SK-N-SH treated with all-trans-retinoic acid at 6 μM for 48 hours (cell line): ENCODE results near the gene RASGRF2.

Experiments
- ATAC-seq: fragments of 200-7000 bp; cut with Tn5 transposase; 3 replicates; pipeline ENCODE4 v1.9.1; 2020; ENCODE audit warnings: mild to moderate bottlenecking, moderate library complexity
- ARNTL ChIP-seq: fragments of 450-650 bp; formaldehyde crosslinking; IDR thresholded peaks from 2 replicates; pipeline ENCODE4 v1.5.0; 2020; ENCODE audit warnings: low read depth, mild to moderate bottlenecking, moderate library complexity, borderline replicate concordance
- CSDC2 ChIP-seq: fragments of 250-450 bp; sonication (Bioruptor Pico); IDR thresholded peaks from 2 replicates; pipeline ENCODE4 v1.5.0; 2020; ENCODE audit warnings: mild to moderate bottlenecking, moderate library complexity
- ESRRG ChIP-seq: fragments of 250-450 bp; sonication (Bioruptor Pico); IDR thresholded peaks from 2 replicates; pipeline ENCODE4 v1.6.1; 2021; ENCODE audit warnings: mild to moderate bottlenecking
- GLIS3 ChIP-seq: fragments of 250-450 bp; sonication (Bioruptor Pico); IDR thresholded peaks from 2 replicates; pipeline ENCODE4 v1.5.0; 2020; ENCODE audit warnings: mild to moderate bottlenecking, moderate library complexity
- ISL1 ChIP-seq: fragments of 250-450 bp; sonication (Bioruptor Pico); IDR thresholded peaks from 2 replicates; pipeline ENCODE4 v2.1.2; 2022; ENCODE audit warnings: mild to moderate bottlenecking, moderate library complexity
- OSR1 ChIP-seq: fragments of 250-450 bp; sonication (Bioruptor Pico); IDR thresholded peaks from 2 replicates; pipeline ENCODE4 v1.8.0; 2022; ENCODE audit warnings: moderate library complexity, mild to moderate bottlenecking, inconsistent platforms
- PATZ1 ChIP-seq: fragments of 250-450 bp; sonication (Bioruptor Pico); IDR thresholded peaks from 2 replicates; pipeline ENCODE4 v1.8.0; 2020; ENCODE audit warnings: mild to moderate bottlenecking, moderate library complexity, borderline replicate concordance
- POU6F1 ChIP-seq: fragments of 250-450 bp; sonication (Bioruptor Pico); IDR thresholded peaks from 2 replicates; pipeline ENCODE4 v1.8.0; 2021; ENCODE audit warnings: low read depth, mild to moderate bottlenecking, moderate library complexity, borderline replicate concordance
- PPARA ChIP-seq: fragments of 250-450 bp; sonication (Bioruptor Pico); IDR thresholded peaks from 2 replicates; pipeline ENCODE4 v1.5.0; 2020; ENCODE audit warnings: mild to moderate bottlenecking, borderline replicate concordance
- RARB ChIP-seq: fragments of 250-450 bp; sonication (Bioruptor Pico); IDR thresholded peaks from 2 replicates; pipeline ENCODE4 v1.8.0; 2021; ENCODE audit warnings: mild to moderate bottlenecking, moderate library complexity
- SNAI2 ChIP-seq: fragments of 250-450 bp; sonication (Bioruptor Pico); IDR thresholded peaks from 2 replicates; pipeline ENCODE4 v1.5.0; 2020; ENCODE audit warnings: mild to moderate bottlenecking, moderate library complexity
- TCF4 ChIP-seq: fragments of 250-450 bp; sonication (Bioruptor Pico); IDR thresholded peaks from 2 replicates; pipeline ENCODE4 v1.8.0; 2021; ENCODE audit warnings: mild to moderate bottlenecking, moderate library complexity, borderline replicate concordance
- TOX ChIP-seq: fragments of 250-450 bp; sonication (Bioruptor Pico); IDR thresholded peaks from 2 replicates; pipeline ENCODE4 v1.8.0; 2021; ENCODE audit warnings: mild to moderate bottlenecking, moderate library complexity, borderline replicate concordance
- TSHZ2 ChIP-seq: fragments of 250-450 bp; sonication (Bioruptor Pico); IDR thresholded peaks from 2 replicates; pipeline ENCODE4 v1.5.0; 2020; ENCODE audit warnings: mild to moderate bottlenecking, moderate library complexity
- ZC3H10 ChIP-seq: fragments of 250-450 bp; sonication (Bioruptor Pico); IDR thresholded peaks from 2 replicates; pipeline ENCODE4 v1.5.1; 2021; ENCODE audit warnings: mild to moderate bottlenecking, moderate library complexity
- ZFP3 ChIP-seq: fragments of 250-450 bp; sonication (Bioruptor Pico); IDR thresholded peaks from 2 replicates; pipeline ENCODE4 v1.5.0; 2020; ENCODE audit warnings: mild to moderate bottlenecking, moderate library complexity
- ZNF565 ChIP-seq: fragments of 450-650 bp; formaldehyde crosslinking; conservative IDR thresholded peaks from 2 replicates; pipeline ENCODE4 v1.5.0; 2020; ENCODE audit warnings: low read depth, mild to moderate bottlenecking, moderate library complexity
- ZNF8 ChIP-seq: fragments of 450-650 bp; formaldehyde crosslinking; IDR thresholded peaks from 2 replicates; pipeline ENCODE4 v1.5.0; 2020; ENCODE audit warnings: mild to moderate bottlenecking, moderate library complexity
- TF ChIP-seq, protein P1 (sequence below): fragments of 250-450 bp; sonication (Bioruptor Pico); IDR thresholded peaks from 2 replicates; pipeline ENCODE4 v1.5.1; 2020; ENCODE audit warnings: low read depth, mild to moderate bottlenecking, moderate library complexity
- TF ChIP-seq, protein P2 (sequence below): fragments of 250-450 bp; sonication (Bioruptor Pico); IDR thresholded peaks from 2 replicates; pipeline ENCODE4 v1.5.1; 2021; ENCODE audit warnings: mild to moderate bottlenecking, moderate library complexity

RASGRF2 gene

DNA sequence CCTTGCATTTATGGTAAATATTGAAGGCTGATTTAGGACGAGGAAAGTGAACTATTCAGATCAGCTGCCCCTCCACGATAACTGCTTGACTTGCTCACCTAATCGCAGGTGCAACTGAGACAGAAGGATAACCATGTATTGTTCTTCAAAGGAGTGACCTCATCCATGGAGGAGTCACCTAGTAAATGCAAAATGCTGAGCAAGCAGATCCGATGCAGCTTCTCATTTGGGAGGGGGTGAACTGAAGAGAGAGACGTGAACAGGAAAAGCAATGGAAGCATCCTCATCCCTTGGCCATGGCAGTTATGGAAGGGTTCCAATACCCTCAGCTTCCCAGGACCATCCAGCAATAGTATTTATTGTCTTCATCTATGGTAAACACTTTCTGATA, 47.5 kb downstream of the RASGRF2 start:
- no peak for ATAC-seq
- TF ChIP-seq ZNF8 (CRISPR knock-in tag) (no peak), RARB (CRISPR knock-in tag) (no peak), ARNTL (CRISPR knock-in tag) (no peak), OSR1 (no peak), TOX (CRISPR knock-in tag) (no peak), POU6F1 (no peak)
- TF ChIP-seq, protein P1, sequence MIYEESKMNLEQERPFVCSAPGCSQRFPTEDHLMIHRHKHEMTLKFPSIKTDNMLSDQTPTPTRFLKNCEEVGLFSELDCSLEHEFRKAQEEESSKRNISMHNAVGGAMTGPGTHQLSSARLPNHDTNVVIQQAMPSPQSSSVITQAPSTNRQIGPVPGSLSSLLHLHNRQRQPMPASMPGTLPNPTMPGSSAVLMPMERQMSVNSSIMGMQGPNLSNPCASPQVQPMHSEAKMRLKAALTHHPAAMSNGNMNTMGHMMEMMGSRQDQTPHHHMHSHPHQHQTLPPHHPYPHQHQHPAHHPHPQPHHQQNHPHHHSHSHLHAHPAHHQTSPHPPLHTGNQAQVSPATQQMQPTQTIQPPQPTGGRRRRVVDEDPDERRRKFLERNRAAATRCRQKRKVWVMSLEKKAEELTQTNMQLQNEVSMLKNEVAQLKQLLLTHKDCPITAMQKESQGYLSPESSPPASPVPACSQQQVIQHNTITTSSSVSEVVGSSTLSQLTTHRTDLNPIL (CRISPR knock-in tag) = no peak

- no peak for ATAC-seq
- TF ChIP-seq PPARA (CRISPR knock-in tag) (no peak), TCF4 (CRISPR knock-in tag) (no peak), PATZ1 (CRISPR knock-in tag) (no peak), GLIS3 (no peak), OSR1 (no peak), TOX (CRISPR knock-in tag) (no peak), ZC3H10 (no peak), ARNTL (CRISPR knock-in tag) (no peak), ZFP3 (no peak), SNAI2 (CRISPR knock-in tag) (no peak), ISL1 (no peak), RARB (CRISPR knock-in tag) (no peak), ZNF8 (CRISPR knock-in tag) (no peak), CSDC2 (CRISPR knock-in tag) (no peak), ESRRG (CRISPR knock-in tag) (no peak)
- TF ChIP-seq, protein P2, sequence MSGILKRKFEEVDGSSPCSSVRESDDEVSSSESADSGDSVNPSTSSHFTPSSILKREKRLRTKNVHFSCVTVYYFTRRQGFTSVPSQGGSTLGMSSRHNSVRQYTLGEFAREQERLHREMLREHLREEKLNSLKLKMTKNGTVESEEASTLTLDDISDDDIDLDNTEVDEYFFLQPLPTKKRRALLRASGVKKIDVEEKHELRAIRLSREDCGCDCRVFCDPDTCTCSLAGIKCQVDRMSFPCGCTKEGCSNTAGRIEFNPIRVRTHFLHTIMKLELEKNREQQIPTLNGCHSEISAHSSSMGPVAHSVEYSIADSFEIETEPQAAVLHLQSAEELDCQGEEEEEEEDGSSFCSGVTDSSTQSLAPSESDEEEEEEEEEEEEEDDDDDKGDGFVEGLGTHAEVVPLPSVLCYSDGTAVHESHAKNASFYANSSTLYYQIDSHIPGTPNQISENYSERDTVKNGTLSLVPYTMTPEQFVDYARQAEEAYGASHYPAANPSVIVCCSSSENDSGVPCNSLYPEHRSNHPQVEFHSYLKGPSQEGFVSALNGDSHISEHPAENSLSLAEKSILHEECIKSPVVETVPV (CRISPR knock-in tag) = no peak
- TF ChIP-seq, protein P1 (CRISPR knock-in tag) = no peak
Measured at GRCh38 chr5:81010336-81011169, 50.4 kb downstream of the RASGRF2 start.

DNA sequence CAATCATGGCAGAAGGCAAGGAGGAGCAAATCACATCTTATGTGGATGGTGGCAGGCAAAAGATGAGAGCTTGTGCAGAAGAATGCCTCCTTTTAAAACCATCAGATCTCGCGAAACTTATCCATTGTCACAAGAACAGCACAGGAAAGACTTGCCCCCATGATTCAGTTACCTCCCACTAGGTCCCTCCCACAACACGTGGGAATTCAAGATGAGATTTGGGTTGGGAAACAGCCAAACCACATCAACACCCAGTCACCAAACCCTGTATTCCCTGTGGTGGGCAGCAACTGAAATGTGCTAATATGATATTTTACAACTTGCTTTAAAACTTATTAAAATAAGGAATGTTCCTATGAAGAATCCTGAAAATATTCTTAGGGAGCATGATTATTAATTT, 54.2 kb downstream of the RASGRF2 start:
- TF ChIP-seq, protein P2 (CRISPR knock-in tag) = no peak
- TF ChIP-seq ARNTL (CRISPR knock-in tag) (no peak), TSHZ2 (no peak), PATZ1 (CRISPR knock-in tag) (no peak), ISL1 (no peak), ZNF565 (CRISPR knock-in tag) (no peak)
- ATAC-seq = no peak
